NCI-H748 (cell line): ENCODE results near the gene CCDC187.
A peak's percentile ranks its signal among the peaks of the same experiment; 100 is the strongest.

Experiments
- DNase-seq: peaks from one replicate; lab custom pipeline; 2025; ENCODE audit not compliant: unreplicated experiment; lab: John Stamatoyannopoulos, UW

CCDC187 gene

DNA sequence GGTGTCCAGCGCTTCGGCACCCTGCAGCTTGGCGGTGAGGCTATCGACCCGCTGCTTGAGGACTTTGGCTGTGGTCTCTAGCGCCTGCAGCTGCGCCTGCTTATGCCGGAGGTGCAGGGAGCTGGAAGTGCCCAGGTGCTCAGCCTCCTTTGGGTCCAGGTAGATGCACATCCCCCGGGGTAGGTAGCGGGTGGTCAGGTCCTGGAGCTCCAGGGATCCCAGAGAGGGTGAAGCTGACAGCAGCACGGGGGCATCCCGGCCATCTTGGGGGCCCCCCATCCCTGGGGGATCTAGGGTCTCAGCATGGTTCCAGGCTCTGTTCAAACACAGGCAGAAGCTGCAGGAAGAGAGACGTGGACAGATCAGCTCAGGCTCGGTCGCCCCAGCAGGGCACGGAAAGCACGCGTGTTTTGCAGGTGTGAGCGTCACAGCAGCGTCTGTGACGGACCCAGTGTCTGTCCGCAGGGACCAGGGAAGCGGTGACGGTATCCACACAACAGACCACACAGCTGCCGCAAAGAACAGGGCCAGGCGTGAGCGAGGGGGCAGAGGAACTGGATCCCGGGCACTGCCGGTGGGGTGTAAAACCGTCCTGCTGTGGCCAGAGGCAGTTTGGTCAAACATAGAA, 17.4 kb downstream of the CCDC187 start:
- no peak for DNase-seq

GRCh38 chr9:136285501-136286358, 18.2 kb downstream of the CCDC187 start:
- no peak for DNase-seq

- DNase-seq: no peak
Observed at GRCh38 chr9:136284951-136285350, 18.9 kb downstream of the CCDC187 start.

DNA sequence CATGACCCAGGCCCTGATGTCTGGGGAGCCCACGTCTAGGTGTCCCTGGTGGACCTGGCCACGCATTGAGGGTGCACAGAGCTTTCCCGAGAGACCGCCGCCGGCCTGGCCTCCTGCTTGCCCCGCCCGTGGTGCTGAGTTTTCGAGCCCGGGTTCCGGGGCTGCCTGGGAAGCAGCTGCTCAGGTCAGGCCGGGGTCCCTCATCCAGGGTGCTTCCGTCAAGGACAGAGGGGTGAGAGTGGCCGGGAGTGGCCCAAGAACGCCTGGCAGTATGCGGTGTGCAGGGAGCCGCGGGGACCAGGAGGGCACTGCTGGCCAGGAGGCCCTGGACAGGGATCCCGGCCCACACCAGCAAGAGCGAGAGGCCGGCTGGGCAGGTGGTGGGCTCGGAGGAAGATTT, 19.6 kb downstream of the CCDC187 start:
- DNase-seq: no peak

GRCh38 chr9:136283291-136284235, 20.3 kb downstream of the CCDC187 start:
- DNase-seq: peak; percentile 67

DNA sequence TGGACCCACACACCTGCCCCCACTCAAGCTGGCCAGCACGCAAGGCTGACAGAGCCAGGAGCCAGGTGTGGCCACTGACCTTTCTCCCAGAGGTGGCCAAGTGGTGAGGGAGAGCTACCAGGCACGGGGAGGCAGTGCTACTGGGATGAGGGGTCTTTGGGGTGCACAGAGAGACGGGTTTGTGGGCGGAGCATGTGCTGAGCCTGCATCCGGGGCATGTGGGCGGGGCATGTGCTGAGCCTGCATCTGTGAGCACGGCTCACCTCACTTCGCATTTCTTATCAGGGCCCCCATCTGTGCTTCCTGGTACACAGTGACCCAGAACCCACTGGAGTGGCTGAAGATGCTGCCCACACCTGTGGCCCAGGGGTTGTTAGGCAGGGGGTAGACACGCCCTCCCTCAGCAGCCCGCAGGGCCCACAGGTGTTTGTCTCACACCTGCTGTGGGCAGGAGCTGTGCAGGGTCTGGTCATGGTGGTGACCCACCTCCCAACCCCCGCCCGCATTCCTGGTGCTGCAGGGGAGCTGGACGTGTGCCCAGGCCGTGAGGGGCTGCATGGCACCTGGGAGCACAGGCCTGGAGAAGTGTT, 21.5 kb downstream of the CCDC187 start:
- no peak for DNase-seq

DNA sequence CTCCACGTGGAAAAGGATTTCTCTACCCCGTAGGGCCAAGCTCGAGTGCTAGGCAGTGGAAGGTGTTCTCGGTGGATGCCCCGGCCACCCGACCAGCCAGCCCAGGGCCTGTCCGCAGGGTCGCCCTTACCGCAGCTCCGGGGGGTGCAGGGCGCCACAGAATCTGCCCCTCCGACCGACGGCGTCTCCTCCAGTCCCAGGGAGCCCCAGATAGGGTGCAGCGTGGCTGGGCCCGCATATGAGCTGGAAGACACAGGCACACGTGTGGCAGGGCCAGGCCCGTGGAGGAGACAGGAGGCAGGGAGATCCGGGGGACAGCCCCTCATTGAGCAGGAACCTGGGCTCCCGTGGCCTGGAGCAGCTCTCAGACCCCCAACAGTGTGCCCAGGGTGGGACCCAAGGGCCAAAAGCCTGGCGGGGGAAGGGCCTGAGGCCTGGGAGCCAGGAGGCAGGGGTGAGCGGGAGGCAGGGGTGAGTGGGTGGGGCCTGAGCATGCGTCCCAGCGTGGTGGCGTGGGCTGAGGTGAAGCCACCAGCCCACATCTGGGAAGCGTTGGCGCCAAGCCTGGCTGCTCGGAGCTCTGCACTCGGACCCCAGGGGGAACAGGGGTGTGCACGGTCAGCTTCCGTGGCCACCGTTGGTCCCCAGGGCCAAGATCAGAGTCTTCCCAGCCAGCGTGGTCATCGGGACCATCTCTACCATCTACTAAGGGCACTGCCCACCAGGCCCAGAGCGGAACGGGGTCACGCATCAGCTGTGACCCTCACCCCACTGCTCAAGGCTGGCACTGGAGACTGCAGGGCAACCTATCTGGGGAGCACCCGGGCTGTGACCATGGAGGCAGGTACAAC, 22.2 kb downstream of the CCDC187 start:
- no peak for DNase-seq

- DNase-seq: no peak
Observed at GRCh38 chr9:136280535-136281315, 23.2 kb downstream of the CCDC187 start.

DNA sequence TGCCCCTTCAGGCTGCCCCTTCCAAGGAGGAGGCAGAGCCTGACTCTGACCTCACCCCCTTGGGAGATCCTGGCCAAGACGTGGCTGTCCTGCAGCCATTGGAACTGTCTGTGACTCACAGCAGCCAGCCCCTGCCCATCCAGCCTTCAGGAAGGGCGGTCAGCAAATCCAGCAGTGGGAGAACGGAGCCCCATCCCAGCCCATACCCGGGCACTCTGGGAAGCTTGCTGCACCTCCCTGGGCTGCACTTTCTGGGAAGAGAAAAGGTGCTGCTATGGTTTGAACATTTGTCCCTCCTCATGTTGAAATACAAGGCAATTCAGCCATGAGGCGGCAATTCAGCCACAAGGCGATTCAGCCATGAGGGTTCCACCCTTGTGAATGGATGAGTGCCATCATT, 24.4 kb downstream of the CCDC187 start:
- DNase-seq: no peak

- no peak for DNase-seq
Observed at GRCh38 chr9:136278894-136279293, 25.0 kb downstream of the CCDC187 start.

DNA sequence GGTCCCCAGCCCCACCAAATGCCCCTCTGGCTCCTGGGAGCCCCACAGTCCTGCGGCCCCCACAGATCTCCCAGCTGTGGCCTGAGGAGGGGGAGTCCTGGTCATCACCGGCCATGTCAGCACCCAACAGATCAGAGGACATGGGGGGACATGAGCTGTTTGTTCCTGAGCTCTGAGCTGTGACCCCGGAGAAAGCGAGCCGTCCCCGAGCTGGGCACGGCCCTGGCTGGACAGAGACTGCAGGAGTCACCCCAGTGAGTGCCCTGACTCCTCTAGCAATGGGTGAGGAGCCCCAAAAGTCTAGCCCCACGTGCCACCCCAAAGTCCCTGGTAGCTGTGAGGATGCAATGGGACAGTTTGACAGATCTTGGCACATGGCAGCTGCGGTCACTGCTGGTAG, 25.7 kb downstream of the CCDC187 start:
- DNase-seq: no peak

DNA sequence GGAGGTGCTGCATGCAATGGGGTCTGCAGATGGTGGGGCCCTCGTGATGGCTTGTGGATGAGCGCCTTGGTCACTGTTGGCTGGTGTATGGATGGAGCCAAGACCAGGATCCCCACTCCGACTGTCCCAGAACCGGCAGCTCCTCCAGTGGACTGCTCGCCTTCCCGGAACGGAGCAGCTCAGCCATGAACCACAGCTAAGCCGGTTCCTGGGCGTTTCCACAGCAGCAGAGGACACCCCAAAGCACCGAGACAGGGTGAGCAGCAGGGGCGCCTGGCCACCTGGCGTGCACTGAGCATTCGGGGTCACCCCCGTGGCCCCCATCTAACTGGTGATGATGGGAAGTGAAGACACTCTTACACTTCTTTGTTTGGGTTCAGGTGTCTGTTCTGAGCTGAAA, 26.1 kb downstream of the CCDC187 start:
- DNase-seq: no peak

DNA sequence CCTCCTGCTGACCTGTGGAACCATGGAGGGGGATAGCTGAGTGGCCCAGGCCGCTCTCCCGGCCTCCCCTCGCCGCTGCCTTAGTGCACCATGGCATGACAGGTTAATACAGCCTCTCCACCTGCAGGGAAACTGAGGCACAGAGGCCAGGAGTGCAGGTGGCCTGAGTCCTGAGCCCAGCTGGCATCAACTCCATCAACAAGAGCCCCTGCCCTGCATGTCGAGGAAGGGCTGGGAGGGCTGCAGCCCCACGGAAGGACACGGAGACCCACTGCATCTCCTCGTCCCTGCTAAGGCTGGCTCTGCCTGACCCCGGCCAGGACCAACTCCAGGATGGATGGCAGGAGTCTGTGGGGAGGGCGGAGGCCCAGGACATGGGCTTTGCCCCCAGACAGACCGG, 27.2 kb downstream of the CCDC187 start:
- no peak for DNase-seq

DNA sequence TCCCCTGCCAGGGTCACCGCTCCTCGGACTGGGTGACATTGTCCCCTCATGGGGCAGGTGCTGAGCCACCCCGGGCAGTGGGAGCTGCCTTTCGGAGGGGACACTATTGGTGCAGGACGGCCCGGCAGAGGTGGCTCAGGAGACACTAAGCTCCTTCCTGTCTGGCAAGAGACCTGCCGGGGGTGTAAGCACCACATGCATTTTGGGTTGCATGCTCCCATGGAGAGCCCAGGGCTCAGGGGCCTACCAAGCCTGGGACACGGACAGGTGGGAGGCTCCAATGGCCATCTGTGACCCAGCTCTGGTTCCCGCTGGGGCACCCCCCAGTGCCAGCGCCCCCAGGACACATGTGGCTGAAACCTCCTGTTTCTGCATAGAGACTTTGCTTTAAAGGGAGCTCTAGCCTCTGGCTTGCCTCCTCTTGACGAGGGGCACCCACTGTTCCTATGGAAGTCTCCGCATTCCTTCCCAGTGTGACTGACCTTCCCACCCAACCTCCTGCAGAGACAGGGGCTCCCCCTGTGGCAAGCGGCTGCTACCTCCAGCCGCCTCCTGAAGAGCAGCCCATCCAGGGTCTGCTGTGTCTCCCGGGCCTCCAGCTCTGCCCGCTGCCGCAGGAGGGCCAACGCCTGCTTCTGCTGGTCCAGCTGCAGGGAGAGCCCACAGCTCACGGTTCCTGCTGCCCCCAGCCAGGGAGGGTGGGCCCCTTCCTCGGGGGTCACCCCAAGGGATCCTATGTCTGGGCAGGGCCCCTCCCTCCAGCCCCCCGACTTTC, 28.1 kb downstream of the CCDC187 start:
- no peak for DNase-seq

- no peak for DNase-seq
Observed at GRCh38 chr9:136274786-136275654, 28.9 kb downstream of the CCDC187 start.

DNA sequence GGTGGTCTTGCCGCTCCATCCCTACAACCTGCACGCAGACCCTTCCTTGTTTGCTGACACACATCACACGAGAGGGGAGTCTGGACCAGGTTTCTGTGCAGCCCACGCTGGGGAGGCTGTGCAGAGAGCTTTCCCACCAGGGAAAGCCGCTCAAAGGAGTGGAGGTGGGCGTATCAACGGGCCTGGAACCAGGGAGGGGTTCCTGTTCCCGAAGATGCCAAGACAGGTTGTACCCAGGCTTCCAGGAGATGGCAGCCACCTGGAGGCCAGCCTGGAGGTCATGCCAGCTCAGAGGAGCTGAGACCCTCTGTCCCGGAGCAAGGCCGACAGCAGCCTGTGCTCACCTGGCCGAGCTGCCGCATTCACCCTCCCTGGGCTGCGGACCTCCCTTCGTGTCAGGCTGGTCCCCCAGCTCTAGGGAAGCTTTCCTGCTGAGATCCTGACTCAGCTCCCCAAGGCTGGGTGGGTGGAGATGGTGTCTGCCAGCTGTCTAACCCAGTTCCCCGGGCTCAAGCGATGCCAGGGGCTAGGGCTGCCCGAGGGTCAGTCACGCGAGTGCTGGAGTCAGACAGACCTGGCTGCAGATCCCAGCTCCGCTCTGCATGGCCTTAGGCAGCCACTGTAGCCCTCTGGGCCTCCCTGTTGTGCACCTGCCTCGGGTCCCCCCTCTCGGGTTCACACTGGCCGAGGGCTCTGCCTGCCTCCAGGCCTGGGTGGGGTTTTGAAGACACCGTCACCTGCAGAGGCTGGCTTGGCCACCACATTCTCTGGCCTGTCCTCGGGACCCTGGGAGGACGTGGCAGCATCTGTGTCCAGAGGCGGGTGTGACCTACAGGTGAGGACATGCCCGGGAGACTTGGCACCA, 29.7 kb downstream of the CCDC187 start:
- no peak for DNase-seq
